Right lobe of liver (tissue), 6 donors: Measurements from ENCODE around the gene FAM131B. TPM values are rescaled to one million over a fixed set of nuclear protein-coding genes. Genes with fewer than 3 reads are reported as not detected.

Source experiments
- ATAC-seq, 4 donors: fragments of 200-7000 bp; cut with Tn5 transposase; one replicate each; pipeline ENCODE4 v1.9.1; 2020; ENCODE audit warnings: mild to moderate bottlenecking in 4 of 4, moderate library complexity in 4 of 4
- DNase-seq, 3 donors: peaks; one replicate each; pipeline ENCODE4 v3.0.0-alpha.2; 2020
- H3K27ac ChIP-seq, 3 donors: fragments of 200-600 bp; one replicate each; pipeline ENCODE4 v1.8.0; 2022
- H3K27me3 ChIP-seq, 2 donors: fragments of 200-600 bp; one replicate each; pipeline ENCODE4 v1.8.0; 2022
- H3K36me3 ChIP-seq, 4 donors: fragments of 200-600 bp; sonication (generic) in 1 of 4; one replicate each; pipeline versions ENCODE4 v1.5.1 to v1.8.0; 2017 to 2022; ENCODE audit warnings: control low read depth in 1 of 4
- H3K4me1 ChIP-seq, 4 donors: fragments of 200-600 bp; sonication (generic) in 1 of 4; one replicate each; pipeline versions ENCODE4 v1.5.1 to v1.8.0; 2017 to 2022; ENCODE audit warnings: control low read depth in 1 of 4
- H3K4me3 ChIP-seq, 3 donors: fragments of 200-600 bp; one replicate each; pipeline ENCODE4 v1.8.0; 2022
- H3K9me3 ChIP-seq, 4 donors: fragments of 200-600 bp; sonication (generic) in 1 of 4; one replicate each; pipeline versions ENCODE4 v1.5.1 to v1.8.0; 2017 to 2022; ENCODE audit warnings: control low read depth in 1 of 4
- CTCF ChIP-seq, 4 donors: fragments of 200-600 bp in 3 of 4; fragments of 450-650 bp in 1 of 4; IDR thresholded peaks; one replicate each; pipeline versions ENCODE4 v1.5.1 to v1.8.0; 2016 to 2022; ENCODE audit warnings: antibody characterized with exemption in 4 of 4, mild to moderate bottlenecking in 2 of 4
- POLR2A ChIP-seq: fragments of 450-650 bp; IDR thresholded peaks from one replicate; pipeline ENCODE4 v1.6.1; 2017; ENCODE audit warnings: antibody characterized with exemption, mild to moderate bottlenecking
- WGBS: methylation state at CpG from one replicate; pipeline ENCODE4 v1.1.6; 2018; ENCODE audit warnings: low coverage, low lambda C conversion rate; ENCODE audit not compliant: insufficient coverage; ENCODE audit errors: missing lambda C conversion rate; 5-methylcytosine and 5-hydroxymethylcytosine counted together
- intact Hi-C, 2 donors: fragments of 100-400 bp; cut with DNase I; formaldehyde crosslinking; loops; one replicate each; pipeline versions ENCODE4 v1.11.2 to v1.14.1; 2022
- long read RNA-seq: library from polyadenylated mRNA; unstranded; transcript quantifications from one replicate; pipeline ENCODE4 v2.0.0, GENCODE V29; 2019
- total RNA-seq, 6 experiments: library from RNA; depleted of rRNA in 2 of 6; stranded (reverse); fragments of >200 nt in 2 of 6; fragmentation: NEBNext Ultra II Directional in 3 of 6; extraction: Animal tissue kit (Norgen Biotek cat#: 25700) in 3 of 6; gene quantifications; one replicate each; pipeline versions ENCODE4 v1.1.0 to v1.2.4, GENCODE V29; 2016 to 2023
- donor health status: DM: no; HTN: yes; CAD: no.
- donor health status: DM: no; HTN: no; CAD: no.
- donor health status: DM: no; HTN: no; CAD: no.
- donor health status: DM: no; HTN: yes; CAD: no.
- donor health status: DM: no; HTN: yes; CAD: no.

FAM131B gene
- under 1 TPM; 0.05 to 0.51 (median 0.14) TPM for total RNA-seq
- long read RNA-seq: 0 reads

GRCh38 chr7:143362131-143363015, at the start of gene FAM131B:
Gene FAM131B (minus strand): TSS chr7:143362713. CDS start chr7:143362603, 110 bp downstream.
- Histone ChIP-seq H3K4me1 (peaks cover 0 to 5% (median 0%) of the 10 kb centered on the region in 4 donors), H3K4me3 (peak within 1 kb of the TSS; percentile 33 to 46 (median 34)), H3K9me3 (no peaks in the 10 kb centered on the region), H3K27me3 (no peaks in the 10 kb centered on the region), H3K27ac (no peak within 1 kb of the TSS), H3K36me3 (no peaks in the 10 kb centered on the region)
- TF ChIP-seq POLR2A (no peak), CTCF (IDR thresholded peaks at IDR 0.05) (no peak)
- intact Hi-C loops: loop anchor here in 1 of 2 donors (10.0 kb wide), 1 partner anchor 48 kb away; the partner anchor contains the start of gene CLCN1
- no peak for DNase-seq
- peak; percentile 43 to 54 (median 52) for ATAC-seq
- WGBS: 3% methylated on average over 41 of the region's 112 CpGs

GRCh38 chr7:143411976-143412708, 49.6 kb upstream of the FAM131B start:
- Histone ChIP-seq H3K4me3 (no peak overlapping the region), H3K9me3 (no peaks in the 10 kb centered on the region), H3K36me3 (no peaks in the 10 kb centered on the region), H3K4me1 (peaks cover 0 to 16% (median 0%) of the 10 kb centered on the region in 4 donors), H3K27me3 (no peaks in the 10 kb centered on the region), H3K27ac (no peak overlapping the region)
- TF ChIP-seq CTCF (IDR thresholded peaks at IDR 0.05): no peak
- no peak for TF ChIP-seq POLR2A
- DNase-seq (no peak), ATAC-seq (no peak)
- 82% methylated on average over 5 of the region's 5 CpGs for WGBS
- intact Hi-C loops: loop anchor here in 1 of 2 donors (10.0 kb wide), 1 partner anchor 87 kb away; no protein-coding TSS in a partner anchor

- intact Hi-C loops: loop anchor here in 1 of 2 donors (10.0 kb wide), 1 partner anchor 86 kb away; no protein-coding TSS in a partner anchor
Observed at GRCh38 chr7:143410521-143411004, 48.0 kb upstream of the FAM131B start.

More at GRCh38 chr7:143410521-143411004, 48.0 kb upstream of the FAM131B start:
- Histone ChIP-seq H3K36me3 (no peaks in the 10 kb centered on the region), H3K9me3 (no peaks in the 10 kb centered on the region), H3K4me3 (no peak overlapping the region), H3K4me1 (peaks cover 0 to 16% (median 2%) of the 10 kb centered on the region in 4 donors), H3K27ac (no peak overlapping the region), H3K27me3 (no peaks in the 10 kb centered on the region)
- DNase-seq (no peak), ATAC-seq (no peak)
- 43% methylated on average over 6 of the region's 6 CpGs for WGBS
- TF ChIP-seq CTCF (IDR thresholded peaks at IDR 0.05): no peak
- no peak for TF ChIP-seq POLR2A
